Mammary epithelial cell (primary cell): ENCODE measurements around the gene ASPG.

Experiments used
- EZH2 ChIP-seq: IDR thresholded peaks from 2 replicates; pipeline ENCODE4 v1.6.1; 2012; ENCODE audit warnings: low read length, inconsistent platforms, borderline replicate concordance
- TF ChIP-seq, protein P1 (sequence below), 2 donors: IDR thresholded peaks in 1 of 2; conservative IDR thresholded peaks in 1 of 2; 2 replicates each; pipeline ENCODE4 v1.5.1; 2011 to 2012; ENCODE audit warnings: inconsistent platforms in 2 of 2, low read length in 2 of 2, mild to moderate bottlenecking in 2 of 2, control low read depth in 1 of 2, low read depth in 1 of 2; ENCODE audit not compliant: insufficient read depth in 1 of 2; ENCODE audit errors: extremely low read depth in 1 of 2

DNA sequence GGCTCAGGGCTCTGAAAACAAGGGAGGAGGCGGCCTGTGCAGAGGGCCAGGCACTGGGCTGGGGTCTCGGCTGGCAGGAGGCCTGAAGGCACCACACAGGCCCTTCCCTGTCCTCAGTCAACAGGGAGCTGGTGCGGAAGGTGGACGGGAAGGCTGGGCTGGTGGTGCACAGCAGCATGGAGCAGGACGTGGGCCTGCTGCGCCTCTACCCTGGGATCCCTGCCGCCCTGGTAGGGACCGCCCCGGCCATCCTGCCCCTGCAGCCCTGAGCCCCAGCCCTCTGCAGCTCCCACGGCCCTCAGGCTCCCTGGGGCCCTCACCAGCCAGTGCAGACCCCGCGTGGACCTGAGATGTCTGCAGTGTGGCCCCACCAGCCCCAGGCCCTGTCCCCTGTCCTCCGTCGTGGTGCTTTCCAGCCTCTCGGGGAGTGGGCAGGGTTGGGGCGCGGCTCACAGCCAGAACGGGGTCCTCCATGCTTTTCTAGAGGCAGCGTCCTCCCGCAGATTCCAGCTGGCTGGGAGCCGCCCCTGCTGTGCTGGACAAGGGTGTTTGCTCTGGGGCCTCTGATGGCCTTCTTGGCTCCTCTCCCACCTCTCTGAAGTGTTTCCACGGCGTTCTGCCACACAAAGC, 18.1 kb downstream of the ASPG start:
- TF ChIP-seq, protein P1, sequence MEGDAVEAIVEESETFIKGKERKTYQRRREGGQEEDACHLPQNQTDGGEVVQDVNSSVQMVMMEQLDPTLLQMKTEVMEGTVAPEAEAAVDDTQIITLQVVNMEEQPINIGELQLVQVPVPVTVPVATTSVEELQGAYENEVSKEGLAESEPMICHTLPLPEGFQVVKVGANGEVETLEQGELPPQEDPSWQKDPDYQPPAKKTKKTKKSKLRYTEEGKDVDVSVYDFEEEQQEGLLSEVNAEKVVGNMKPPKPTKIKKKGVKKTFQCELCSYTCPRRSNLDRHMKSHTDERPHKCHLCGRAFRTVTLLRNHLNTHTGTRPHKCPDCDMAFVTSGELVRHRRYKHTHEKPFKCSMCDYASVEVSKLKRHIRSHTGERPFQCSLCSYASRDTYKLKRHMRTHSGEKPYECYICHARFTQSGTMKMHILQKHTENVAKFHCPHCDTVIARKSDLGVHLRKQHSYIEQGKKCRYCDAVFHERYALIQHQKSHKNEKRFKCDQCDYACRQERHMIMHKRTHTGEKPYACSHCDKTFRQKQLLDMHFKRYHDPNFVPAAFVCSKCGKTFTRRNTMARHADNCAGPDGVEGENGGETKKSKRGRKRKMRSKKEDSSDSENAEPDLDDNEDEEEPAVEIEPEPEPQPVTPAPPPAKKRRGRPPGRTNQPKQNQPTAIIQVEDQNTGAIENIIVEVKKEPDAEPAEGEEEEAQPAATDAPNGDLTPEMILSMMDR (conservative IDR thresholded peaks at IDR 0.05 in 1 of 2, IDR thresholded peaks at IDR 0.05 in 1 of 2; ENCODE audit: extremely low read depth in 1 of 2, insufficient read depth in 1 of 2, low read depth in 1 of 2, low read length in 2 of 2): no peak
- TF ChIP-seq EZH2: no peak
